Lung (tissue), 12 donors: ENCODE results near the gene SLC25A33. TPM values are rescaled to one million over a fixed set of nuclear protein-coding genes. Genes with fewer than 3 reads are reported as not detected.

ENCODE experiments used
- ATAC-seq: fragments of 200-7000 bp; cut with Tn5 transposase; one replicate; pipeline ENCODE4 v1.9.1; 2020; ENCODE audit warnings: moderate number of reproducible peaks; ENCODE audit not compliant: insufficient read depth, low FRiP score
- DNase-seq, 3 donors: peaks; one replicate each; pipeline ENCODE4 v3.0.0-alpha.2; 2013 to 2017
- H3K27ac ChIP-seq, 2 donors: one replicate each; pipeline ENCODE4 v1.5.1; 2013; ENCODE audit warnings: mild to moderate bottlenecking in 2 of 2, moderate library complexity in 2 of 2, control low read depth in 1 of 2, inconsistent platforms in 1 of 2, low read depth in 1 of 2, low read length in 1 of 2
- H3K27me3 ChIP-seq, 3 donors: one replicate each; pipeline ENCODE4 v1.5.1; 2013; ENCODE audit warnings: low read length in 2 of 3; ENCODE audit not compliant: control insufficient read depth in 3 of 3, insufficient read depth in 3 of 3
- H3K36me3 ChIP-seq, 4 donors: one replicate each; pipeline ENCODE4 v1.5.1; 2013; ENCODE audit warnings: low read length in 4 of 4, mild to moderate bottlenecking in 1 of 4, moderate library complexity in 1 of 4; ENCODE audit not compliant: control insufficient read depth in 4 of 4, insufficient read depth in 4 of 4
- H3K4me1 ChIP-seq, 5 donors: one replicate each; pipeline ENCODE4 v1.5.1; 2013; ENCODE audit warnings: low read length in 5 of 5, mild to moderate bottlenecking in 2 of 5, moderate library complexity in 1 of 5; ENCODE audit not compliant: control insufficient read depth in 5 of 5, insufficient read depth in 5 of 5
- H3K4me3 ChIP-seq: one replicate; pipeline ENCODE4 v1.5.1; 2013; ENCODE audit warnings: mild to moderate bottlenecking, control low read depth, moderate library complexity
- H3K9ac ChIP-seq, 2 donors: one replicate each; pipeline ENCODE4 v1.5.1; 2013; ENCODE audit warnings: low read length in 2 of 2, control low read depth in 1 of 2; ENCODE audit not compliant: insufficient read depth in 1 of 2
- H3K9me3 ChIP-seq, 4 donors: one replicate each; pipeline ENCODE4 v1.5.1; 2013; ENCODE audit warnings: low read length in 3 of 4, mild to moderate bottlenecking in 1 of 4, moderate library complexity in 1 of 4; ENCODE audit not compliant: control insufficient read depth in 4 of 4, insufficient read depth in 3 of 4
- WGBS, 2 donors: extraction: QIAGEN DNeasy Blood & Tissue Kit; methylation state at CpG; one replicate each; pipeline ENCODE4 v1.1.7; 2013; 5-methylcytosine and 5-hydroxymethylcytosine counted together
- polyA plus RNA-seq, 2 donors: library from polyadenylated mRNA; stranded (reverse); fragments of 200-250 nt; gene quantifications; one replicate each; pipeline ENCODE4 v1.2.1, GENCODE V29; 2013
- total RNA-seq, 2 donors: library from RNA; depleted of rRNA in 1 of 2; stranded (reverse); fragments of >200 nt in 1 of 2; gene quantifications; one replicate each; pipeline ENCODE4 v1.2.1, GENCODE V29; 2014 to 2021
- TF ChIP-seq, protein P1 (sequence below): IDR thresholded peaks from 2 replicates; pipeline ENCODE4 v1.5.1; 2012; ENCODE audit warnings: mild to moderate bottlenecking; ENCODE audit errors: control extremely low read depth, extremely low read depth
- donor health status: control.
- donor health status: control.
- donor health status: Bipolar disorder and iron deficiency.
- donor health status: healthy.
- donor health status: DM: yes; HTN: yes; CAD: no.

SLC25A33 gene
- total and polyA plus RNA-seq, 4 donors: 3.2 to 5.2 (median 4.5) TPM

DNA sequence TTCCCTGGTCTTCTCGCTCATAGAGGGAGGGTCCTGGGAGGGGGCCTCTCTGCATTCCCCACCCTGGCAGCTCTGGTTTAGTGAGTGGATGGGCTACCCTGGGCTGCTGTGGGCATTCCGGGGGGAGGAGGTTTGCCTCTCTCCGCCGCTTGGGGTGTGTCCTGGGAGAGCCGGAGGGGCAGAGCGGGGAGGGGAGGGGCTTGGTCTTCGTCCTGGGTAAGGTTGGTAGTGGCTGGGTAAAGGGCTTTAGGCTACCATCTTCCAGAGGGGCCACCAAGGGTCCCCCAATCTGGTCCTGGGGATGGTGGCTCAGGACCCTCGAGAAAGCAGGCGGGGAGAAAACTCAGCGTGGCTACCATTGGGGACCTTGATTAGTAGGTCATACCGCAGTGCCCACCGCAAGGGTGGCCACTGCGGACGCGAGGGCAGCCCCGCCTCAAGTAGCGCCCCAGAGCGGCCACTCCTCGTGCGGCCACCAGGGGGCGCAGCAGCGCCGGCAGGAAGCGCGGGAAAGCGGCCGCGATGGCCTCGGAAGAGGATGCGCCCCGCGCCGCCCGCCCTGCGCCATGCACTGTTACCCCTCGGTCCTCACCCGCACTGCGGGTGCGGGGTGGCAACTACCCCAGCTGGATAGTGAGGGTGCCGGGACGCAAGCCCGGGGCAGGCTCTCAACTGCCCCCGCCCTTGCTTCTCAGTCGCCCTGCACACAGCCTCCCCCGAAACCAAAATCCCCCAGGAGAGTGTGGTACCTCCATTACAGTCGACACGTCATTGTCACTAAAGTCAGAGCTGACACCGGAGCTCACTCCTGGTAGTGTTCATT is 44.1 kb upstream of the SLC25A33 start:
- no peak overlapping the region for H3K27ac ChIP-seq

DNA sequence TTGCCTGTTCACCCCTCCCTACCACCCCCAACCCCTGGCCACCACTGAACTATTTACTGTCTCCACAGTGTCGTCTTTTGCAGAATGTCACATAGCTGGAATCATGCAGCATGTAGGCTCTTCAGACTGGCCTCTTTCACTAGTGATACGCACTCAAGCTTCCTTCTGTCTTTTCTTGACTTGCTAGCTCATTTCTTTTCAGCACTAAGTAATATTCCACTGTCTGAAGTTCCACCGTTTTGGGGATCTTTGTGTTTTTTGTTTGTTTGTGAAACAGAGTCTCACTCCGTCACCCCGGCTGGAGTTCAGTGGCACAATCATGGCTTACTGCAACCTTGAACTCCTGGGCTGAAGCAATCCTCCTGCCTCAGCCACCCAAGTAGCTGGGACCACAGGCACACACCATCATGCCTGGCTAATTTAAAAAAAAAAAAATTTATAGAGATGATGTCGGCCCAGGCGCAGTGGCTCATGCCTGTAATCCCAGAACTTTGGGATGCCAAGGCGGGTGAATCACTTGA is 43.4 kb upstream of the SLC25A33 start:
- Histone ChIP-seq H3K9ac (no peak overlapping the region), H3K9me3 (no peaks in the 10 kb centered on the region), H3K36me3 (no peaks in the 10 kb centered on the region), H3K27ac (no peak overlapping the region), H3K4me1 (peaks cover 0 to 9% (median 4%) of the 10 kb centered on the region in 5 donors), H3K27me3 (no peaks in the 10 kb centered on the region), H3K4me3 (no peak overlapping the region)
- DNase-seq (no peak), ATAC-seq (no peak)
- TF ChIP-seq, protein P1, sequence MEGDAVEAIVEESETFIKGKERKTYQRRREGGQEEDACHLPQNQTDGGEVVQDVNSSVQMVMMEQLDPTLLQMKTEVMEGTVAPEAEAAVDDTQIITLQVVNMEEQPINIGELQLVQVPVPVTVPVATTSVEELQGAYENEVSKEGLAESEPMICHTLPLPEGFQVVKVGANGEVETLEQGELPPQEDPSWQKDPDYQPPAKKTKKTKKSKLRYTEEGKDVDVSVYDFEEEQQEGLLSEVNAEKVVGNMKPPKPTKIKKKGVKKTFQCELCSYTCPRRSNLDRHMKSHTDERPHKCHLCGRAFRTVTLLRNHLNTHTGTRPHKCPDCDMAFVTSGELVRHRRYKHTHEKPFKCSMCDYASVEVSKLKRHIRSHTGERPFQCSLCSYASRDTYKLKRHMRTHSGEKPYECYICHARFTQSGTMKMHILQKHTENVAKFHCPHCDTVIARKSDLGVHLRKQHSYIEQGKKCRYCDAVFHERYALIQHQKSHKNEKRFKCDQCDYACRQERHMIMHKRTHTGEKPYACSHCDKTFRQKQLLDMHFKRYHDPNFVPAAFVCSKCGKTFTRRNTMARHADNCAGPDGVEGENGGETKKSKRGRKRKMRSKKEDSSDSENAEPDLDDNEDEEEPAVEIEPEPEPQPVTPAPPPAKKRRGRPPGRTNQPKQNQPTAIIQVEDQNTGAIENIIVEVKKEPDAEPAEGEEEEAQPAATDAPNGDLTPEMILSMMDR: no peak
- WGBS, 2 donors: 86 to 90% methylated on average over 8 of the region's 8 CpGs

More for the DNA sequence above, 44.1 kb upstream of the SLC25A33 start:
- DNase-seq: peak; percentile 53 to 68 (median 60)
- H3K4me3 ChIP-seq: no peak overlapping the region
- H3K4me1 ChIP-seq: peaks cover 0 to 17% (median 8%) of the 10 kb centered on the region in 5 donors
- no peak for ATAC-seq
- no peaks in the 10 kb centered on the region for H3K9me3 ChIP-seq
- no peaks in the 10 kb centered on the region for H3K27me3 ChIP-seq
- TF ChIP-seq, protein P1: peak; percentile 92
- WGBS, 2 donors: 9 to 11% methylated on average over 40 to 48 of the region's 48 CpGs
- H3K36me3 ChIP-seq: no peaks in the 10 kb centered on the region
- H3K9ac ChIP-seq: no peak overlapping the region

DNA sequence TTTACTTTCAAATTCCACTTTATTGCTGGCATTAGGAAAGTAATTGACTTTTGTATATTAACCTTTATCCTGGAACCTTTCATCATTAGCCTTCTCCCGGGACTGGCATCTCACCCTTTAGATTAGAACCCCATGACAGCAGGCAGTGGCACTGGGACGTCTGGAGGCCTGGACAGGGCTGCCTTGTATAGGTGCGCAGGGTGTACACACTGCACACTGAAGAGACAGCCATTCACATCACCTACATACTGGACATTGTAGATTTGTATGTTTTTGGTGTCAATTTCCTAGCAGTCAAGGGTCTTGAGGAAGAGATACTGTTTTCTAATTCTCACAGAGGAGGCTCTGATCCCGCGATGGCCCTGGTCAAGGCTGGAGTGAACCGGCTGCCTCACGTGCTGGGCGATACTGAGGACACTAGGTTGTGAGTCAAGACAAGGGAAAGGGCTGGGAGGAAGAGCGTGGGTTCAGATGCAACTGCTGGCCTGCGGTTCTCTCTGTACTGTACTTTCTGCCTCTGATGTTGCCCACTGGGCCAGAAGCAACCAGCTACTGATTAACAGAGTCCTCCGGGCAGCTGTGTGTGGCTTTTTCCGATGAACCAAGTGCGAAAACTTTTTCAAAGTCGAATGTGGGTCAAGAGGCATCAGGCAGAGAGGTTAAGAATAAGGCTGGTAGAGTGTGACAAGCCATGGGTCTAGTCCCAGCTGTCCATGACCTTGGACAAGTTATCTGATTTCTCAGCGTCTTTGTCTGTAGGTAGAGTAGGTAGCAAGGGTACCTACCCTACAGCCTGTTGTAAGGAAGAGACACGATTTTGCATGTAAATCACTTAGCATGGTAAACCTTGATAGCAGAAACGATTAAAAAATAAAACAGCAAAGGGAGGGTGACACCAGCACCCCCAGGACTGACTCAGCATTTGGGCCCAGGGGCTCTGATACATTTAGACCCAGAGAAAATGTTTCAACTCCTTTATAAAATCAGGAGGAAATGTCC is 38.2 kb upstream of the SLC25A33 start:
- TF ChIP-seq, protein P1: no peak
- H3K9me3 ChIP-seq: no peaks in the 10 kb centered on the region
- 81 to 88% methylated on average over 17 of the region's 17 CpGs for WGBS, 2 donors
- no peak overlapping the region for H3K27ac ChIP-seq
- ATAC-seq: no peak
- H3K36me3 ChIP-seq: no peaks in the 10 kb centered on the region
- no peak overlapping the region for H3K9ac ChIP-seq
- H3K4me1 ChIP-seq: peaks cover 0 to 1% (median 0%) of the 10 kb centered on the region in 5 donors
- no peak for DNase-seq
- no peaks in the 10 kb centered on the region for H3K27me3 ChIP-seq
- H3K4me3 ChIP-seq: no peak overlapping the region
